D341Med (cell line): Measurements from ENCODE around the gene LRRC28.

ENCODE experiments used
- DNase-seq: peaks from one replicate; pipeline ENCODE4 v3.0.0; 2012; ENCODE audit warnings: low spot score

The LRRC28 gene

DNA sequence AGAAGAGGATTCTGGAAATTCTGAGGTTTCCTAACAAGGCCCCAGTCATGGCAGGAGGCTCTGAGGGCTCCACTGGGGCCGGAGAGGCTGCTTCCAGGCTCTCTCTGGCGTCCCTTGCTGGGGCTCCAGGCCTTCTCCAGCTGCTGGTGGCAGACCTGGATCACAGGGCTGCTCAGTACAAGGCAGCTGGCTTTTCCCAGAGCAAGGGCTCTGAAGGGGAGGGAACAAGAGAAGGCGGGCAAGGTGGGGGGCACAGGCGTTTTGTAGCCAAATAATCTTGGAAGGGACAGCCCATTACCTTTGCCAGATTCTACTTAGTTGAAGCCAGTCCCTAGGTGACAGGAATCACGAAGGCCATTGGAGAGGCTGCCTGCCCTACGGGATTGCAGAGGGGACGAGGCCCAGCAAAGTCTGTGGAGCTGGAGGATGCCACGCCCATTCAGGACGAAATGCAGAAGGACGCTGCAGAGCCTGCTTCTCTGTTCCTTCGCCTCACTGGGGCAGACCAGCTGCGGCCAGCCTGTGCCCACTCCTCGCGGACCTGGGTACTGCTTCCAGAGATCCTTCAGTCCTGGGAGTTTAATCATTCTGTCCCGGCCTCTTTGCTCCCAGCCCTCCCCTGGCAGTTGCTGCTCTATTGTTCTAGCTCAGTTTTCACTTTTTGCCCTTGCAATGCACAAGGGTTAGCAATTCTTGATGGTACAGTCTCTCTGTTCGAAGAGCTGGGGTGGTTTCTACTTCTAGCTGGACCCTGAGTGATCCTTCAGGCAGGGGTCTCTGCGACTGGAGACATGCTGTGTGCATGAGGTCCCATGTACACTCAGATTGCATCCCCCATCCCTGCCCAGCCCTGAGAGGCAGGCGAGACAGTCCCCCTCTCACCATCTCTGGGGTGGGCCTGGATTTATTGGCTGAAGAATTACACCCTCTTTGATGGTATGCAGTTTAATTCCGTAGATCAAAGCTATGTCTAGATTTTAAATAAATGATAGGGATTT lies 165.2 kb downstream of the LRRC28 start:
- peak; percentile 17 for DNase-seq

DNA sequence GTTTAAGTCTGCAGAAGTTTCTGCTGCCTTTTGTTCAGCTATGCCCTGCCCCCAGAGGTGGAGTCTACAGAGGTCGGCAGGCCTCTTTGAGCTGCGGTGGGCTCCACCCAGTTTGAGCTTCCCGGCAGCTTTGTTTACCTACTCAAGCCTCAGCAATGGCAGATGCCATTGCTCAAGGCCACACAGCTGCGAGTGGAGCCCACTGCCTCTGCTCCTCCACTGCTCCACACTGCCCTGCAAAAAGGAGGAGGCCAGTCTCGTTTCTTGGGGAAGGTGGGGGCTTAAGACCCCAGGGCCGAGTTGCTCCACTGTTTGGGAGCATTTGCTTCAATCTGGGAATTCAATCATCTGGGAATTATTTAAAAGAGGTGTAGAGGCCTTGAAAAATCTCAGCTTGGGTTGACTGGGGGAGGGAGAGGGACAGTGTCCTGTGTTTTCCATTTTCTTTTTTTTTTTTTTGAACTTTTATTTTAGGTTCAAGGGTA lies 169.9 kb downstream of the LRRC28 start:
- no peak for DNase-seq

DNA sequence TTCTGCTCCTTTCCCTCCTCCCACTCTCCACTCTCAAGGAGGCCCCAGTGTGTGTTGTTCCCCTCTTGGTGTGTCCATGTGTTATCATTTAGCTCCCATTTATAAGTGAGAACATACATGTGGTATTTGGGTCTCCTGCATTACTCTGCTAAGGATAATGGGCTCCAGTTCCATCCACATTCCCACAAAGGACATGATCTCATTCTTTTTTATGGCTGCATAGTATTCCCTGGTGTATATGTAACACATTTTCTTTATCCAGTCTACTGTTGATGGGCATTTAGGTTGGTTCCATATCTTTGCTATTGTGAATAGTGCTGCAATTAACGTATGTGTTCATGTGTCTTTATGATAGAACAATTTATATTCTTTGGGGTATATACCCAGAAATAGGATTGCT lies 170.5 kb downstream of the LRRC28 start:
- no peak for DNase-seq

DNA sequence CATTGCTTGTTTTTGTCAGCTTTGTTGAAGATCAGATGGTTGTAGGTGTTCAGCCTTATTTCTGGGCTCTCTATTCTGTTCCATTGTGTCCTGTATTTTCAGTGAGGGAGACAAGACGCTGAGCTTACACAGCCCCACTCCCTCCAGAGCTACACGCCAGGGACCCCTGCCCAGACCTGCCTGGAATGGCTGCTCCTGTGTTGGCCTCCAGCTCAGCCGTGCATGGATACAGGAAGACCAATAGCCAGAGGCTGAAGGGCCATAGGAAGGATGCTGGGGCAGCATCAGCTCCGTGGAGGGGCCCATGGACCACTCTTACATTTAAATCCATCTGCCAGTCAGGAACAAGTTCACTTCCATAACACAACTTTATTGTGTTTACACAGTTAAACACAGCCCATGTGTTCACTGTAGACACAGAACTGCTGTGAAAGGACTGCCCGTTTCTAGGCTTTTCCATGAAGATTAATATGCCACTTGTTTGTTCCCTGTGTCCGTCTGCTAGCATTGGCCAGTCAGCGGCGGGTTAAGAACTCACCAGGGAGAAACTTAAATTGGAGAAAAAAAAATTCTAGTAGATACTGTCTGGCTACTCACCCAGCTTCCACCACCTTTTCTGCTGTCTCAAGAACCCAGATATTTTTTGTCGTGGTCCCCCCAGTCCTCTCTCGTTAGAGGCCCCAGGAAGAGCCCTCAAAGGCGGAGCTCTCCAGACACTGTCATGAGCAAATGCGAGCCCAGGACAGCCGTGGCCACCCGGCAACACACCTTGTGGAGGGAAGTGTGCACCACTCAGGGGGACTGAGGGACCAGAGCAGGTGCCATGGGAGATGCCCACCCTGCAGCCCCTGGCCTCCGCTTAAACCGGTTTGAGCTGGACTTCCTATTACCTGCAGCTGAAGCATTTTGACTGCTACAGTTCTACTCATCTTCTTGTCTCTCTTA lies 172.2 kb downstream of the LRRC28 start:
- DNase-seq = no peak

DNA sequence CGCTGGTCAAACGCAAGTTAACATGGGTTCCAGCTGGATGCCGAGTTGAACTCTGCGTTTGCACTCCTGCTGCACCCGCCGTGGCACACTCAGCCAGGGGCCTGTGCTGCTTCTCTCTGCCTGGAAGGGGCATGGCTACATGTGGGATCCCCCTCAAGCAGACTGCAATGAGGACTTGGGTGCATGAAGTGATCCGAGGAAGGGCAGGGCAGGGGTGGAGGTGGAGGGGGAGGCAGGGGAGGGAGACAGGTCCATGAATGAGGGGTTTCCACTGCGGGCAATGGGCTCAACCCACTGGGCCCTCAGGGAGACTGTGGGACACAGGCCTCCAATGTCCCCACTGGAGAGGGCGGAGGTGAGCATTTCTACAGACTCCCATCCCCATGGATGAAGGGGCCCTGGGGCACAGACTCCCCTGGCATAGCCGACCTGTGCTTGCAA lies 172.9 kb downstream of the LRRC28 start:
- DNase-seq = no peak

DNA sequence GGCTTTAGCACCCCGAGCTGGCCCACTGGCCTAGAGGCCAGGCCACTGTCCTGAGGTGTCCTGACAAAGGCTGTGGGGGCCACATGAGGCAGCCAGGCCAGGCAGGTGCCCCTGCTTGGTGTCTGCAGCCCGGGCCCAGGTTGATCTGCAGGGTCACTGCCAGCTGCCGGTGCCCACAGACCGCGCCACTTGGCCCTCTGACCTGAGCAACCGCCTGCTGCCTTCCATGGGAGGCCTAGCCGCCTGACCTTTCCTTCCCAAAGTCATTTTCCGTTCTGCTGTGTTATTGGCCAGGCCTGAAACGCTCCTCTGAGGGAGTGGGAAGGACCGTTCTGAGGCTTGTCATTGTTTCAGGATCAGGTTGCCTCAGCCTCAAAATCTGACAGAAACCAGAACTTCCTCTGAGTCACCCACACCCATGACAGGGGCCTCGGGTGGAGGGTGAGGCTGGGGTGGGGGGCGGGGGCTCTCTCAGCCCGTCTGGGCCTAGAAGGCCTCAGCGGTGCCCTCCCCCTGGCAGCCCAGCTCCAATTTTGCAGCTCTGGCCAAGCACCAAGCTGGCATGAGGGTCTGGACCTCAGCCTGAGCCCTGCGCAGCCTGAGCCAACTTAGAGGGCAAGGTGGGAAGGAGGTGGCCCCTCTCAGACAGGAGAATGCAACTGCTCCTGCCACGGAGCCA lies 173.8 kb downstream of the LRRC28 start:
- DNase-seq = no peak

DNA sequence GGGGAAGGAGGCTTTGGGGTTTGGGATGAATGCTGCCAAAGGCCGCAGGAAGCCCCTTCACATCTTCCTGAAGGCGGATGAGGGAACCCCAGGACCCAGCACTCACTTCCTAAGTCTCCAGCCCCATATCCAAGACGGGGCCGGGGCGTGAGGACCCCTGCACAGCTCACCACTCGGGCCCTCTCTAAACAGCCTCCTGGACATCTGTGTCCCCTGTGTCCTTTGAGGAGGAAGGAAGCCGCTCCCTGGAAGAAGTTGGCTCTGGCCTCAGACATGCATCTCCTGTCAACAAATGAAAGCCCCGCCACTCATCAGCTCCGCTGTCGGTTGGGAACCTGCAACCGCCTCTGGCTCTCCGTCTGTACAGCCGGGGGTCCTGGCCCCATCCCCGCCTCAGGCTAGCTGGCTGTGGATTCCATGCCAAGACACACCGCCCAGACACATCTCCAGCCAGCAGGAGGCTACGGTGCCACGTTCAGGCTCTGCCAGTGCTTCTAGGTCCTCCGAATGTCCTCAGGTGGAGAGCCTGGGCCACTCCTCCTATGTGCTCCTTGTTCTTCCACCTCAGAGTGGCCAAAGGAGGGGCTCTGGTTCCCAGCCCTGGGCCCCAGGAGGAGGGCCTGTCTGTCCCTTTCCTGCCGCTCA lies 174.5 kb downstream of the LRRC28 start:
- no peak for DNase-seq

DNA sequence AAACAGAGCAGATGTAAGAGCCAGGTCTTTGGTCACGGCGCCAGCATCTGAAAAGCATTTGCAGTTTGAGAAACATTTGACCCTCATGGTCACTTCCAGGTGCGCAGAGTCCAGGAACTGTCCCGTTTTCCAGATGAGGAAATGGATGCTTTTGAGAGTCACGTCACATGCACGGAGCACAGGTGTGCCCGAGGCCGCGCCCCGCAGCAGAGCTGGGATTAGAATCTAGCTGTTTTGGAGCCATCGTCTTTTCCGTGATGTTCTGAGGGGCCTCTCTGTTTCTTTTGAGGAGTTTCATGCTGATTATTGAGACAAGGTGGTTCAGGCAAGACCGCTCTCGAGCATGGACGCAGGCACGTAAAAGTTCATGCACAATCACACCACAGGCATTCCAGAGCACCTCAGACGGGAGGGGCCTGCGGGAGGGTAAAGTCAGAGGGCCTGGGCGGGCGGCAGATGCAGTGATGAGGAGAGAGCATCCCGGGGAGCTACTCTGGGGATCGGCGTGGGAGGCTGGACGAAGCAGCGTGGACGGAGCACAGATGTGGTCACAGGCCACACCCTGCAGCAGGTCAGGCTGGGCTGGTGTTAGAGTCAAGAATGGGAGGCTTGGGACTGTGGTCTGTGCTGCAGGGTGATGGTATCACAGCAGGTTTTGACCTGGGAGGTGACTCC lies 175.3 kb downstream of the LRRC28 start:
- no peak for DNase-seq

DNA sequence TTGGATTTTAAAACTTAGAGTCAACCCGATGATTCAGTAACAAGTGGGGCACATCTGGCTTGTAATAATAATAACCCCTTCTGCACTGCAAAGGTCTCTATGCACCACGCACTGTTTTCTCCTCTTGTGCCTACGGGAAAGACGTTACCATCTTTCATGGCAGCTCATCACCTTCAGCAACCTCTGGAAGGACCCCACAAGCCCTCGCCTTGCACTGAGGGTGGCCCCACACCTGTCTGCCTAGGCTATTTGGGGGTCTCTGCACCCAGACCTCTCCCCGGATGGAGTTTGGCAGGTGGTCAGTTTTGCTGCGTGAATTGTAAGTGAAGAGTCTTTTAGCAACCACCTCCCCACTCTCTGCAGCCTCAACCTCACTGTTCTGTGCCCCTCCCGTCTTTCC lies 175.9 kb downstream of the LRRC28 start:
- DNase-seq = no peak

DNA sequence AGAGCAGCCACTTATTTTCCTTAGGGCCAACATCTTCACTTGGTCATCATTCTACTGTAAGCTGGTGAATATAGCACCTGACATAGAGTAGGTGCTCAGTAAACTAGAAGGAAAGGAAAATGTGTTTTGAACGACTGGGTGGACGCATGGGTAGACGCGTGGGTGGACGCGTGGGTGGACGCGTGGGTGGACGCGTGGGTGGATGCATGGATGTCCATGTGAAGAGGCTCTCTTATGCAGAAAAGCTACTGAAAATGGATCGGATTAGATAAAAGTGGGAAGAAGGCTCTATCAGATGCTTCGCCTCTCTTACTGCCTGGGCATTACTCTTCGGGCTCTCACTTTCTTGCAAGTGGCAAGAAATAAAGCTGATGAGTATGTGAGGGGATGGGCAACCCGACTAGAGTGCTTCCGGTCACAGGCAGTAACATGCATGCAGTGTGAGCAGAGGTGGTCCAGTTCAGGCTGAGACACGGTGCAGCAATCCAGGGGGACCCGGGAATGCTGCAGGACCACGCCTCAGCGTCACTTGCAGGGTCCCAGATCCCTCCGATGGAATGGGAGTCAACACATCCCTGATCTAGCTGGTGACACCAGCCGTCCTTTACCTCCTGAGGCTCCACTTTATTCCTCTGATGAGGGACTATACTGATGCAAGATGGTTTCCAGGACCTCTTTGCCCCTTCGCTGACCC lies 176.5 kb downstream of the LRRC28 start:
- no peak for DNase-seq

DNA sequence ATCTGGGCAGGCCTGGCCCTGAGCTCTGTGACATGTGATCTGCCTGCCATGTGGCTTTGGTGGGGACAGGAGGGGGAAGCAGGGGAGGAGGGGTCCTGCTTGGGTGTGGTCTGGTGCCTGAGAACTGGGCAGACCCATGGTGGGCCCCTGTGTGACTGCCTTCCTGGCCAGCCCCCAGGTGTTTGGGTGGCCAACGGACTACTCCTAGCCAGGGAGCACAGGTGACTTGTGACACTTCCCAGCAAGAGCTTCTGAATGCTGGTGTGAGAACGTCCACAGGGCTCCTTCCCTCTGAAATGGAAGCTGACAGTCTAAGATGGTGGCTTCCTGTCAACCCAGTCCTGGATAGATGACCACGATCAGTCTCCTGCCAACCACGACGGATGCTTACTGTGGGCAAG lies 178.4 kb downstream of the LRRC28 start:
- DNase-seq = no peak

DNA sequence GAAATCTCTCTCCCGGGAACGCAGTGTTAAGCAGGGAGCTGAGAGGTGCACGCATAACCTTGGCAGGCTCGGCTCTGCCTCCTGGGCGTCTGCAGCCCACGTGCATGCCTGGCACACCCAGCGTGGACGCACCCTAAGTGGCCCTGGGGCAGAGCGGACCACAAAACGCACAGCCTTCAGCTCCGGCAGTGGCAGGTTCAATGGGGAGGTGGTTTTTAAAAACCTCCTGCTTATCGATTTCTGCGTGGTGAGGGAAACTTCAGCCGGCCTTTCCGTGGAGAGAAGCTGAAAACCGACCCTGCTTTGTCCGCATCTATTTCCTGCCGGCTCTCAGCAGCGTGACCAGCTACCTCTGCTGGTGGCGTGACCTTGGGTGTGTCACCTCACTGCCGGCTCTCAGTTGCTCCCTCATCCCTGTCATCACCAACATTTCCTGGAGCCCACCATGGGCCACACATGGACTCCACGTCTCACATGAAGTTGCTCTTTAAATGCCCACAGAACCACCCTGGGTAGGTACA lies 179.7 kb downstream of the LRRC28 start:
- no peak for DNase-seq

DNA sequence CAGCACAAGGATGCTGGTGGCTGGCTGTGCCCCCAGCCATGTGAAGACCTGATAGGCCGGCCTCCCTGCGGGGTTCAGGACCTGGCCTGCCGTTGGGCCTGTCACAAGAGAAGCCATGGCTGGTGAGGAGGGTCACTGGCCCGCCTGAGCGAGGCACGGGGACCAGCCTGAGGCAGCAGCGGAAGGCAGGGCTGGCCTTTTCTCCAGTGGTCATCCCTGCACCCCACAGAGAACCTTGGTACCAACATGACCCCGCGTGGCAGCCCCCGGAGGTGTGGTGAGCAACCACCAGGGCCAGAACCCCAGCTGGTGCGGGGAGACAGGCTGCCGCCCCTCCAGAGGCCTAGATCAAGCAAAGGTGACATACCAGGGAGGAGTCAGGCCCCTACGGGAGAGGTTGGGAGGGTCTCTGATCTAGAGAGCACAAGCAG lies 180.4 kb downstream of the LRRC28 start:
- DNase-seq = no peak

DNA sequence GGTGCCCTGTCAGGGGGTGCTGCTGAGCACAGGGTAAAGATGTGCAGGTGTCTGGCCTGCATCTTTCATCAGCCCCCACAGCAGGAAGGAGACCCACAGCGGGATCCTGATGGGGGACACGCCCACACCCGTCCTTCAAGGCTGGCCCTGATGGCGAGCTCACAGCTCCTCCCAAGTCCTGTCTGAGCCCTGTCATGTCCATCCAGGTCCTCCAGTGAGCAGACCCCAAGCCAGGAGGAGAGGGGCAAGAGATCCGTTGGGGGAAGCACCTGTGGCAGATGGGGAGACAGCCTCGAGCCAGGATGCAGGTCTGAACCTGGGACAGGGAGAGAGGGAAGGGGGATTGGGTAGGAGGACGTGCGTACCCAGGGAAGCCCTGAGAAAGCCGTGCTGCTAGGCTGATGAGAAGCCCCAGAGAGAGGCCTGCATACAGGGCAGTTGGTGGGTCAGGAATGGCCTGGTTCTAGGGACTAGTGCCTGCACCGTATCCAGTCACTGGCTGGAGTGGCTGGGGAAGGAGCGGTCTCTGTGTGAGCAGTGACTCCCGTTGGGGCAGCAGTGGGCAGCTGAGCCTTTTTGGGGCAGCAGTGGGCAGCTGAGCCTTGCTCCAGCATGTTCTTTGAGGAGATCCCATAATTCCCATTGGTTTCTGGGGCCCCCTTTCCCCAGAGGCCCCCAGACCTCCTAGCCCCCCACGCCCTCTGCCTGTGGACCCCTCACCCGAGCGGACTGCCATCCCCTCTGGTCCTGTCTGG lies 181.2 kb downstream of the LRRC28 start:
- no peak for DNase-seq

DNA sequence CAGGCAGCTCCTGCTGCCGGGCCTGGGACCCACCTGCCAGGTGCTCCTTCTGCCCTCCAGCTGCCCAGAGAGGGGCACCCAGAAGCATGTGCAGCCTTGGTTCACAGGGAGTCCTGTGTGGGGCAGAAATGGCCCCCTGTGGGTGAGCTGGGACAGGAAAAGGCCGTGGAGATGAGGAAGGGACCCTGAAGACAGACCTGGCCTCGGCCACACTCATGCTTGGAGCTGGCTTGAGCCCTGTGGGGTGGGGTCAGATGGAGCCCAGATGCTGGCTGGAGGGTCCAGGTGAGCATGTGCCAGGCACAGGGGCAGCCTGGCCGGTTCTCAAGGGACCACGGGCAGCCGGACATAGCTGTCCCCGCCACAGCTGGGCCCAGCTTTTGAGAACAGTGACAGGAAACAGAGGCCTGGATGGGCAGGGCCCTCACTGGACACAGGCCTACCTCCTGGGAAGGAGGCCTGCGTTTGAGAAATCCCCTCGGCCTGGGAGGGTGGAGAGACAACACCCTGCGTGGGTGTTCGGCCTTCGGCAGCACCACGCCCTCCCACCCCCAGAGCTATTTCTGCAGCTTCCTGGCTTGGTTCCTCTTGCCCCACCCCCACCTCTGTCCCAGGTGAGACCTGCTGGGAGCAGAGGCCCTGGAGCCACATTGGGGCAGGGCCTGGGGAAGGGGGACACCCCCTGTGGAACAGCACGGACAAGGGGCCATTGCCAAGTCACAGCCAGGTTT lies 181.9 kb downstream of the LRRC28 start:
- DNase-seq = no peak

DNA sequence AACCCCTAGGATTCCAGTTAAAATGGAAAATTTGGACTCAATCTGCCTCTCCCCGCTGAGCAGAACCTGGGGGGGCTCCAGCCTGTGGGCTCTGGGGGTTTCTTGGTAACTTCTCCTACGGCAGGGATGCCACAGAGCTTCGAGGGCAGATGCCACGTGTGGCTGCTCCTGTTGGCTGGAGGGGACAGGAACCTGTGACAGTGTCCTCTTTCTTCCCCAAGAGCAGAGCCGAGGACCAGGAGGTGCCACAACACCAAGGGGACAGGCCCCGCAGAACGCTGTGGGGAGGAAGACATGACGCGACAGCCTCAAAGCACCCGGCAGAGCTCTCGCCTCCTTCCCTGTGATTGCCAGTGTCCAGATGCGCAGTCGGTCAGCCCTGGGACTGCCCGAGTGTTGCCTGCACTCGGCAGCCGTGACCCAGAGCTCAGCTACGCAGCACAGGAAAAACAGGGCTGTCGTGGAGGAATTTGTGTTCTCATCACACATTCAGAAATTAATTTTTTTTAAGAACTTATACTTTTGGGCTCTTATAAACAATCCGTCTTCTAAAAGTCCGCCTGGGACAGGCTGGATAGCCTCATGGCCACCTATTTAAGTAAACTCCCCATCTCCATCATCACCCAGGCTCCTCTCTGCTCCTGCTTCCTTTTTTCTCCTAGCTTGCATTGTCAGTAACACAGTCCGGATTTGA lies 182.6 kb downstream of the LRRC28 start:
- DNase-seq = no peak

DNA sequence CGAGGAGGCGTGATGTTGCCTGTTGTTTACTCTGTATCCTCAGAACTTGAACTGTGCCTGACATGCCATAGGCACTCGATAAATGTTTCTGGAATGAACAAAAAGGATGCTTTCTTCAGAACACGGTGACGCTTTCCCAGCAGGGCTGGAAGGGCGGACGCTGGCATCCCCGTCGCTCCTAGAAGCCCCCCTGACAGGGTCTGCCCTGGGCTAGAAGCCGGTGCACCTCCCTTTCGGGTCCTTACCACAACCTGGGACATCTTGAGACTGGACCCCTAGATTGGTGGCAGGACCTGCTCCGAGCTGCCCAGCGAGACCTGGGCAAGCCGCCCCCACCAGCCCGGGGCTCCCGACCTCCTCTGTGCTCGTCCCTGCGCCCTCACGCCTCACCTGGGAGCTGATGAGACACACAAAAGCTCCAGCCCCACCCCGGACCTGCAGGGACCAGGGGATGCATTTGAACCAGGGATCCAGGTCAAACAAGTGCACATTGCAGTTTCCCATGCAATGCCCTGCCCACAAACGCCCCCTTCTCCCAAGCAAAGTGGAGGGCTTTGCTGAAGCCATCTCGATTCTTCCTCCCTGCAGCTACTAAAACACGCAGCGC lies 183.3 kb downstream of the LRRC28 start:
- no peak for DNase-seq
